Cardiac fibroblast (primary cell): Measurements from ENCODE around the gene APBA2.

Experiments used
- DNase-seq, 2 donors: peaks; one replicate each; pipeline versions ENCODE4 v3.0.0 to v3.0.0-alpha.2; 2010; ENCODE audit warnings: low read depth in 2 of 2
- H3K4me3 ChIP-seq, 2 donors: replicated peaks in 1 of 2; 1 replicate in 1 of 2; 2 replicates in 1 of 2; pipeline ENCODE4 v1.5.1; 2011; ENCODE audit warnings: low read depth in 2 of 2, low read length in 2 of 2, mild to moderate bottlenecking in 2 of 2, moderate library complexity in 1 of 2
- TF ChIP-seq, protein P1 (sequence below): IDR thresholded peaks from one replicate; pipeline ENCODE4 v1.5.1; 2011; ENCODE audit warnings: low read depth, mild to moderate bottlenecking, low read length, inconsistent platforms

Gene APBA2

DNA sequence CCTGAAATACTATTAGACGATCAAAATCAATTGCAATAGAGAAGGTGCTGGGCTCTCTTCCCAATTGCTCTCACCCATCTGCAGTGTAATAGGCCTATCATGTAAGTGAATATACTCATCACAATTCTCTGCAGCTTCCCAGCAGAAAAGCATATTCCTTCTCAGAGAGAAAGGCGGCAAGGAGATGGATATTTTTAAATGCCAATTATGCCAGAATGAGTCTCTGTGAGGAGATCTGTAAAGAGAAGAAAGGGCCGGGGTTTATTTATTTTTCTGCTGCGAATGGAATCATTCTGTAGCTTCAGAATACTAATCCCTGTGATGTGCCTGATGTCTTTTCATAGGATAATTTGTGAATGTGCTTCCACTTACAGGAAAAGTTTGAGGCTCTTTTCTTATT is 112.0 kb downstream of the APBA2 start:
- TF ChIP-seq, protein P1, sequence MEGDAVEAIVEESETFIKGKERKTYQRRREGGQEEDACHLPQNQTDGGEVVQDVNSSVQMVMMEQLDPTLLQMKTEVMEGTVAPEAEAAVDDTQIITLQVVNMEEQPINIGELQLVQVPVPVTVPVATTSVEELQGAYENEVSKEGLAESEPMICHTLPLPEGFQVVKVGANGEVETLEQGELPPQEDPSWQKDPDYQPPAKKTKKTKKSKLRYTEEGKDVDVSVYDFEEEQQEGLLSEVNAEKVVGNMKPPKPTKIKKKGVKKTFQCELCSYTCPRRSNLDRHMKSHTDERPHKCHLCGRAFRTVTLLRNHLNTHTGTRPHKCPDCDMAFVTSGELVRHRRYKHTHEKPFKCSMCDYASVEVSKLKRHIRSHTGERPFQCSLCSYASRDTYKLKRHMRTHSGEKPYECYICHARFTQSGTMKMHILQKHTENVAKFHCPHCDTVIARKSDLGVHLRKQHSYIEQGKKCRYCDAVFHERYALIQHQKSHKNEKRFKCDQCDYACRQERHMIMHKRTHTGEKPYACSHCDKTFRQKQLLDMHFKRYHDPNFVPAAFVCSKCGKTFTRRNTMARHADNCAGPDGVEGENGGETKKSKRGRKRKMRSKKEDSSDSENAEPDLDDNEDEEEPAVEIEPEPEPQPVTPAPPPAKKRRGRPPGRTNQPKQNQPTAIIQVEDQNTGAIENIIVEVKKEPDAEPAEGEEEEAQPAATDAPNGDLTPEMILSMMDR: no peak
- no peak overlapping the region for H3K4me3 ChIP-seq
- DNase-seq: no peak

DNA sequence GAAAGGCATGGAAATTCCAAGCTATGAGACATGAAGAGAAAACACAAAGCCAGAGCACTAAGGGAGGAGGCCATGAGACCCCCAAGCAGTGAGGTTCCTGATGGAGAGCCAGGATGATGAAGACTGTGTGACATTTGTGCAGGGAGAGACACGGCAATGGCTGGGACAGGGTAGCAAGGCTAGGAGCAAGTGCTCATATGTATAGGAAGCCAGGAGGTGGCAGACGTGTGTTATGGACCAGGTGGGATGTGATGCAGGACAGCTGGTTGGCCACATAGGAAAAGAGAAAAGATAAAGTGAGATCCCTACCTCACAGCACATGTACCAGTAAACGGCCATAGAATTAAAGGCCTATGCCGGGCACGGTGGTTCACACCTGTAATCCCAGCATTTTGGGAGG is 112.7 kb downstream of the APBA2 start:
- no peak for DNase-seq
- TF ChIP-seq, protein P1: no peak
- no peak overlapping the region for H3K4me3 ChIP-seq

DNA sequence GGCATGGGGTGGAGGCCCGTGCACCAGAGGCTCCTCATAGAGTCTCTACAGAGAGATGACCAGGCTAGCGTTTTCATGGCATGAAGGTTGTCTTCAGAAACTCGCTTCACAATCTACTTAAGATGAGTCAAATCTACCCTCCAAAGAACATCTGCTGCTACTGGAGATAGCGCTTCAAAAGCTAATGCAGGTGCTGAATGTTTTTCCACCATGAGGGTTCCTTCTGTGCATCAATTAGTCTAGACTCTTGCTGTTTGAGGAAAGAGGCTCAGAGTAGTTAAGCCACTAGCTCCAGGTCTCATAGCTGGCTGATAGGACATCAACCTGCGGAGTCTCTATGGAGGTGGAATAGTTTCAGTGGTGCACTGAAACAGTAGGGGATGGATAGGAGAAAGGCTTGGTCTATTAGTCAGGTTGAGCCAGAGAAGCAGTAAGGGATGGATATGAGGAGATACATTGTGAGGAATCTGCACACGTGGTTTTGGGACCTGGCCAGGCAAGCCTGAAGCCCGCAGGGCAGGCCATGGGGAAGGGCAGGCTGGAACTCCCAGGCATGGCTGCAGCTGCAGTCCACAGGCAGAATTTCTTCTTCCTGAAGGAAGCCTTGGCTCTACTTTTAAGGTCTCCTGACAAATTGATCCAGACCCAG is 117.5 kb downstream of the APBA2 start:
- TF ChIP-seq, protein P1: no peak
- no peak overlapping the region for H3K4me3 ChIP-seq
- no peak for DNase-seq

DNA sequence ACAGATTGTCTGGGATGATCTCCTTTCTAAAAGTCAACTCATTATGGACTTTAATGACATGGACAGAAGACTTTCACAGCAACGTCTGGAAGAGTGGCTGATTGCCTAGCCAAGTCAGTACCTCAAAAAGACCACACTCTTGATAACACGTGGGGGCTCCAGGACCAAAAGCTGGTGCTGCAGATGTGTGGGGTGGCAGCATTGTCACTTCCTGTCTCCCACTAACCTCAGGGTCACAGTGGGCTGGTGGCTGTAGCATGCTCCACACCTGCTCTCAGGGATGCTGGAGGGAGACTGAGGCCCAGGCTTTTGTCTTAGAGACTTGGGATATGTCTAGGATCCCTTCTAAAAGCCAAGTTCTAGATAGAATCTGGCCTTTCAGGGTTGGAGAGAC is 118.1 kb downstream of the APBA2 start:
- TF ChIP-seq, protein P1: no peak
- H3K4me3 ChIP-seq: no peak overlapping the region
- DNase-seq: no peak

DNA sequence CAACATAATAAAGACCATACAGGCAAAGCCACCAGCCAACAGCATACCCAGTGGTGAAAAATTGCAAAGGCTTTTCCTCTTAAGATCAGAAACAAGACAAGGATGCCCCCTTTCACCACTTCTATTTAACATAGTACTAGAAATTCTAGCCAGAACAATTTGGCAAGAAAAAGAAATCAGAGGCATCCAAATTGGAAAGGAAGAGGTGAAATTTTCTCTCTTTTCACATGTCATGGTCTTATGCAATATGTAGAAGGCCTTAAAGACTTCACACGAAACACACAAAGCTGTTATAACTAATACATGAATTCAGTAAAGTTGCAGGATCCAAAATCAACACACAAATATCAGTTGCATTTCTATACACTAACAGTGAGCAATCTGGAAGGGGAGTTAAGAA is 120.2 kb downstream of the APBA2 start:
- TF ChIP-seq, protein P1: no peak
- no peak for DNase-seq
- H3K4me3 ChIP-seq: no peak overlapping the region

DNA sequence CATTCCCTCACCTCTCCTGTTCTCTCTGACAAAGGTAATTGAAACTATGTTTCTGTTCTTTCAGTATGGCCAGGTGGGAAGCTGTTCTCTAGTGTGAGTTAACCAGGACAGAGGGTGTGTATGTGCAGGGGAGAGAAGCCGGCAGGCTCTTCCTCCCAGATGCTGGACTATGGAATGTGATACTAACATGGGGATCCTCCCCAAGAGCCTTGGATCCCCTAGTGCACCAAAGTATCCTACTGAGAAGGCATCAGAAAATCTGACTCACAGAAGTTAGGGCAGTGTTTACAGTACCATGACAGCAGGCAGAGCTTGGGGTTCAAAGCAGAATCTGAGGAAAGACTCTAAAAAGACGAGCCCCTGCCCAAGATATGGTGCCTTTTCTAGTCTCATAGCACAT is 123.1 kb downstream of the APBA2 start:
- H3K4me3 ChIP-seq: no peak overlapping the region
- TF ChIP-seq, protein P1: no peak
- DNase-seq: no peak

DNA sequence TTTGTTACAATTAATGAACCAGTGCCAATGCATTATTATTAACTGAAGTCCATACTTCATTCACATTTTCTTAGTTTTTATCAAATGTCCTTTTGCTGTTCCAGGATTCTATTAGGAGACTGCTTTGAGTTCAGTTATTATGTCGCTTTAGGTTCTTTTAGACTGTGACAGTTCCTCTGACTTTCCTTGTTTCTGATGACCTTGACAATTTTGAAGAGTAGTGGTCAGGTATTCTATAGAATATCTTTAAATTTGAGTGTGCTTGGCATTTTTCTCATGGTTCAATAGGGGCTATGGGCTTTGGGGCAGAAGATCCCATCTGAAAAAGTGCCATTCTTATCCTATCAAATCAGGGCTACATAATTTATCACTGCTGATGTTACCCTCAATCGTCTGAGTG is 126.3 kb downstream of the APBA2 start:
- H3K4me3 ChIP-seq: no peak overlapping the region
- TF ChIP-seq, protein P1: no peak
- no peak for DNase-seq
